Fibroblast of the conjunctiva (primary cell): ENCODE results near the gene PIP4K2A.

Experiments used
- DNase-seq: peaks from one replicate; pipeline ENCODE4 v3.0.0-alpha.2; 2010; ENCODE audit warnings: low read depth

PIP4K2A gene

DNA sequence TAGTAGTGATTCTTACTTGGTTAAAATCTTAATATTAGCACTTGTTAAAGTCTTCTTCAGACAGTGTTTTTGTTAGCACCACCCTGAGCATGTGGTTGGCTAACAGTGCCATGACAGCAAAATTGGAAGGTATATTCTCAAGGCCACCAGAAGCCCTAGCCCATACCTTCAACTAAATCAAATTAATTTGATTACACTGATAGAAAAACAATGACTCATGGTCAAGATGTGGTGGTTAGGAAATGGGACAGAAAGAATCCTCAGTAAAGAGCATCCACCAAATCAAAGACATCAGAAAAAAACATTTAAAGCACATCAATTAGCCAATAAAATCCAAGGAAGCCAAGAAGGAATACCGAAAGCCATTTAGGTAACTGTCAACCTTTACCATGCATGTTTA lies 75.5 kb downstream of the PIP4K2A start:
- no peak for DNase-seq

DNA sequence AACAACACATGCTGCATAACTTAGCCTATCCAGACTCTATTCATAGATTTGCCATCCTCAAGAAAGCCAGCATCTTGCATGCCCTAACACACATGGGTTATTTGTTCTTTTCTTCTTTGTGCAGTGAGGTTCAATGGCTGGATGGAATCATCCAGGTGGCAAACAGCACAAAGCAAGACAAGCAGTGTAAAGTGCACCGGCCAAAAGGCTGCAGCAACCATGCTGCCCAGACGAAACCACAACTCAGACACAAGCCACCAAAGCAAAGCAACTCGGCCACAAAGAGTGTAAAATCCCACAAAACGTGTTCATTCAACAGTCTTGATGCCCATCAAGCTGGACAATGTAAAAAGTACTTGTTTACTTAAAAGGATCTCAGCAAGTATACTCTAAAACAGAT lies 76.9 kb downstream of the PIP4K2A start:
- no peak for DNase-seq

DNA sequence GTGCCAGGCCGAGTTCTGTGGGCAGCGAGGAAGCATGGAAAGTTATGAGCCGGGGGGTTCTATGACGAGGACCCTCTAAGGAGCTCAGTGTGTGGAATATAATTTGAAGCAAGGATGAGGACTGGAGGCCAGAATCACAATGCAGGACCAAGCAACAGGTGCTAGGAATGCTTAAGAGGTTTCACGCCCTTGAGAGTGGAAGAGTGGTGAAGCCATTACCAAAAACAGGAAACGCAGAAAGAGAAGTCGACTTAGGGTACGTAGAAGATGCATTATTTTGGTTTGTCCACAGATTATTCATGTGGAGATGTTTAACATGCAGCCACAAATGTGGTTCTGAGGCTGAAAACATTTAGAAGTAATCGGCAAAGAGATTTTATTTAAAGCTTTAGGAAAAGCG lies 78.7 kb downstream of the PIP4K2A start:
- DNase-seq, result no peak

DNA sequence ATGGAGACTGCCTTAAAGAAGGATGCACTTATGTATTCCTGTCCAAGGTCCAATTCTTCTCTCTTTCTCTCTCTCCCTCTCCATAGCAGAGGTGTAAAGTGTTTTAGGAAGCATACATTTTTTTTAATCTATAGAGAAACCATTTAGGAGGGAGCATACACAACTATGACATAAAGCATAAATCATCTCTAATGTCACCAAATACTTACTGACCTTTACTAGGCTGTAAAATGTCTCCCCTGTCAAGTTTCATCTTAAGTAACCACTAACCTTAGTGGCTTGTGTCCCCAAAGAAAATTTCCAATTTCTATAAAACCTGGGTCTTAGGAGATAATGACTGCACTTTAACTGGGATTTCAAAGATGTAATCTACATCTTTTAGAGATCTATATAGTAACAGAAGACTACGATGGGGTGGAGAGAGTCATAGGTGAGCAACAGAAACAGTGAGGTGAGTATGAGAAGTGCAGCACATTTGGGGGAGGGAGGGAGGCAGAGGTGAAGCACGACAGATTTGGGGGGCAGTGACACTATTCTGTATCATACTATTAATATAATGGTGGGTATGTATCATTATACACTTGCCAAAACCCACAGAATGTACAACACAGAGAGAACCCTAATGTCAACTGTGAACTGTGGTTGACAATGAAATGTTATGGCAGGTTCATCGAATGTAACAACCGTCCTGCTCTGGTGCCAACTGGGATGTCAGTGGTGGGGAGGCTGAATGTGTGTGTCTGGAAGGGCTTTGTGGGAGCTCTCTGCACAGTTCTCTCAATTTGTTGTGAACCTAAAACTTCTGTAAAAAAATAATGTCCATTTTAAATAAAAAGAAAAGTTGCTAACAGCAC lies 79.5 kb downstream of the PIP4K2A start:
- DNase-seq, result no peak

DNA sequence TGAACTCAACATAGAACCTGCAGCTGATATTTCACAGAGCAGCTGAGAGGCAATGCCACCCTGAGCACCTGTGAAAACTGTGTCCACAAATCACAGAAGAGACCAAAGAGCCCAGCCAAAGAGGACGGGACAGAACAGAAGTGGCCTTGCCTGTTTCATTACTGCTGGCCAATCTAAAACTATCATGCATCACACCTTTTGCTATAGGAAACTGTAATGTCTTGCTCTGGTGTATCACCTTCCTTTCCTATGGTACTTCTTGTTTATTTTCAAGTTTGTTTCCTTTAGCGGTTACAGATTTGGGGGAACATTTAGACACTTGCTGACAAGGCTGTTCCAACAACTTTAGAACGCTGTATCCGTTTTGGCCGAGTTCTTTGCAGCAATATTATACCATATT lies 80.3 kb downstream of the PIP4K2A start:
- DNase-seq, result no peak

DNA sequence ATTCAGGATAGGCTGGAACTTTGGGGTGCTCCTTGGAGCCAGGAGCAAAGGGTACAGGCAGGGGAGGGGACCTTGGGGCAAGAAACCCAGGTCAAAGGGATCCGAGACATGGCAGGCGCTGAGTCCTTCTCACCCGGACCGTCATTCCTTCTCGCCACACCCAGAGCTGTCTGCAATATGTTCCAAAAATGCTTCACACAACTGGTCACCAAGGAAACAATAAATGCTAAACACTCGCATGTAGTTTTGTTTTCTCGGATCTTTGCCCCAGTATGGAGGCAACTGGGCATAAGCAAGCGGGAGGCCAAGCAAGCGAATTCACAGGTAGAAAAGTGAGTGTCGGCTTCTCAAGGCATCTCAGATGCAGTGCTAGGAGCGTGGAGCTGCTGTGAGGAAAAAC lies 80.8 kb downstream of the PIP4K2A start:
- DNase-seq, result no peak

DNA sequence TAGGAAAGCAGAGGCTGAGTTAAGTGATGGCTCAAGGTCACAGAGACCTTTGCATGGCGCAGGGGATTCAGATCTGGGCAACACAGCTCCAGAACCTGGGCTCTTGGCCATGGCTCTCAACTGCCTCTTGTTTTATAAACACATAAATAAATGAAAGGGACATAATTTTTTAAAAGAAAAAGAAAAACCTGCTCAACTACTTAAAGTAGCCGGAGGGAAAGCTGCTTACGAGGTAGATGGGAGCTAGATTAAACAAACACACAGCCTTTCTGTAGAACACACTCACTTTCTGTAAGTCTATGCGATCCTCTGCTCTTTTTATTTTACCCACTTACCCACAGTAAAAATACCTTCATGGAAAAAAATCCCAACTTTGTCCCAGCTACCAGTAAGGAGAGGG lies 81.3 kb downstream of the PIP4K2A start:
- DNase-seq, result no peak

DNA sequence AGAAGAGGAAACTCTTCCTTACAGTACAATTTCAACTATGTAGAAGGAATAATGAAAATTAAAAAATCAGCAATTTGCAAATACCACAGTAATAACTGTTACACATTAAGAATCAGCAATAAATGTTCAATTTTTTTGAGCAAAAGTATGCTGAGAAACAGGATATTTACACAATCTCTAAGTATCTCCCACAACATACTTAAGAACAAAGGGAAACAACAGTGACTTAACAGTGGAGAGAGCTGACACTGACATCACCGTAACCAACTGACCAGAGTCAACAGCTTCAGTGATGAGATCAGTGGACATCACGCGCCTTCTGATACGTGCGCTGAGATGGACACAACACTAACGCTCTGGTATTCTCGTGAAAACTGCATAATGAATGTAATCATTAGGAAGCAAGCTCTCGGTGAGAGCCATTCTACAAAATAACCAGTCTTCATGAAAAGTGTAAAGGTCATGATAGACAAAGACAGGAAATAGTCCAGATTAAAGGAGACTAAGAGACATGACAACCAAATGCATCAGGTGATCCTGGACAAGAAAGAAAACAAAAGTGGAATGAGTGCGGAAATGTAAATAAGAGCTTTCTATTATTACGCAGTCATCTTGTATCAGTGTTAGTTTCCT lies 82.6 kb downstream of the PIP4K2A start:
- DNase-seq, result no peak

DNA sequence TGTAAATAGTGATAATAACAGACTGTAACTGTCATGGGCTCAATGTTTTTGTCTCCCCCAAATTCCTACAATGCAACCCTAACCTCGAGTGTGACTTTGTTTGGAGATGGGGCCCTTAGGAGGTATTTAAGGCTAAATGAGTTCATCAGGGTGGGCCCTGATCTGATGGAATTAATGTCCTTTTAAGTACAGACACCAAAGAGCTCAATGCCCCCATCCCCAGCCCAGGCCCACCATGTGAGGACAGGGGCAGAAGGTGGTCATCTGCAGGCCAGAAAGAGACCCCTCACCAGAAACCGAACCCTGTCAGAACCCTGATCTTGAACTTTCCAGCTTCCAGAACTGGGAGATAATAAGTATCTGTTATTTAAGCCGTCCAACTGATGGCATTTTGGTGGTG lies 83.2 kb downstream of the PIP4K2A start:
- DNase-seq, result no peak

DNA sequence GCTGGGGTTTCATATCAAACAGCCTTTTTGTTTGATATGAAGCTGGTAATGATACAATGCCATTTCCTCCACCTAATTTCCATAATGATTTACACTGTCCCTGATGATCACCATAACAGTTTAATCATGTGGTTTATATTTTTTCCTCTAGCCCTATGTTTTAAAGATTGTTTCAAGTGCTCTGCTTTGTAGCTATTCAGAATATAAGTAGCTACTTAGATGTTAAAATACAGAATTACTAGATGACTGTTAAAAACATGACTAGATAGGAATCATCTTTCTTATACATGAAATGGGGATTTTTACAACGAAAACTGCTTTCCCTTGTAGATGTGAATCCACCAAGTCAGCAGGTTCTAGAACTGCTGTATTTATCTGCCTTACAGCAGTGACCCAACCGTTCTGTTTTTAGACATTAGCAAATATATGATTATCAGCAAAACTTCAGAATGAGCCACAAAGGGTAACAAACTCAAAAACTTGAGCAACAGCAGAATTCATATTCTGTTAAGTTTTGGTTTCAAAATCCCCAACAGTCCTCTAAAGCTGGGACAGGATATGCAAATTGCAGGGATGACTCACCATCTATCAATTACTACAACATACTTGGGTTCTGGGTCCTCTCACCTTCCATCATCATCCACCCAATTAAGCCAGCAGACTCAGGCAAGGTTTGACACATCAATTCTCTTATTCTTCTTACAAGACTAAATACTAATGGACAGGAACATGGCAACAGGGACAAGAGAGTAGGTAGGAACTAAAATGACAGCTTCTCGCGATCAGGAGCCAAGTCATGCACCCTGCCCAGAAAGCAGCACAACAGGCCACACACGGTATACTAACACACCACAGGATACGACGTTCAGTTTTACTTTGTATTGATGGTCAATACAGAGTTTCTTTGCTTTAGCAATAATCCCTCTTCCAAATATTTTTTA lies 83.9 kb downstream of the PIP4K2A start:
- no peak for DNase-seq

DNA sequence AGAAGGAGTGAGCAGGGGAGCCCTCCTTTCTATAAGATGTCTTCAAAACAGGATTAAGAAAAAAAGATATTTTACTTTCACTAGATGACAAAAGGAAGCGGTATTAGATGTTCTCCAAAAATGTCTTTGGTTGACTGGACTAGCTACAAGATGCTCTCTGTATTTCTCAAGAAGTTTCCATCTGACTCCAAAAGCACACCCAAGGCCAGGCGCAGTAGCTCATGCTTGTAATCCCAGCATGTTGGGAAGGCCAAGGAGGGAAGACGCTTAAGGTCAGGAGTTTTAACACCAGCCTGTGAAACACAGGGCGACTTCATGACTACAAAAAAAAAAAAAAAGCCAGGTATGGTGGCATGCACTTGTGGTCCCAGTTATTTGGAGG lies 84.5 kb downstream of the PIP4K2A start:
- DNase-seq, result no peak

DNA sequence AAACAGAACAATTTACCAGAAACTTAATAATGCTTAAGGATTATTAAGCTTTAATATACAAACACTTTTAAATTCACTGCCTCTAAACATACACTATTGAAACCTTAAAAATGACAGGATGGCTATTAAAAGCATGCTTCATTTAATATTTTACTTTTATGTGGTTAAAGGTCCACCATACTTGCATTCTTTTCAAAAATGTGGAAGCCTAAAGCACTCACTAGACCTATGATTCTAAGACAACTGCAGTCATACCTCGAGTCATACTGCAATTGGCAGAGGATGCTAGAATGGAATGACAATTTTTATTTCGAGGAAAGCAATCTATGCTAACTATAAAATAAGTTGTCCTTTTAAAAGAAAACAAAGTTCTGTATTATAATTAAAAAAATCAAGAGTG lies 85.3 kb downstream of the PIP4K2A start:
- no peak for DNase-seq

DNA sequence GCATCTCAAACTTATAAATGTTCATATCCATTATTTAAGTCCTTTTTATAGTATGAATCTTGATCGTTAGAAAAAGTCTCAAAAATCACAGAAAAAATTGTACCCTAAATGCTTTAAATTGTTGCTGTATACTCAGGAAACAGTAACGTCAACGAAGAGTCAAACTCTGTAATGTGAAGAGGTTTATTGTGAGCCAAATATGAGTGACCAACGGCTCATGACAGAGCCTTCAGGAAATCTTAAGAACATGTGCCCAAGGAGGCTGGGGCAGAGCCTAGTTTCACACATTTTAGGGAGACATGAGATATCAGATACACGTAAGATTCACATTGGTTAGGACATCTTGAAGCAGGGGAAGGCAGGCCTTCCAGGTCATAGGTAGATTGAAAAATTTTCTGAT lies 86.1 kb downstream of the PIP4K2A start:
- DNase-seq, result no peak

DNA sequence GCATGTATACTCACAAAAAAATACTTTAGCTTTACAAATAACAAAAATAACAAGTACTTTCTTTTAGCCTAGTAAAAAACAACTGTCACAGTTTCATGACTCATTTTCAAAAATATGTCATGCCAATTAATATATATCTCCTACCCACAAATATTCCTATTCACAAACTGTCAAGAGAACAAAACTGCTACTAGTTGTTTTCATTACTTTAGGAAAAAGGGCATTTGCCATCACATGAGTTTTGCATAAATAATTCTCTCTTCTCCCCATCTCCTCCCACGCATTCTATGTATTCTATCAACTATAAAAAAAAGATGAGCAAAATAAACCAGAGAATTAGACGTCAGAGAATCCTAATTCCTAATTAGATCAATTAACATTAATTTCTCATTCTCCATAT lies 87.6 kb downstream of the PIP4K2A start:
- no peak for DNase-seq

DNA sequence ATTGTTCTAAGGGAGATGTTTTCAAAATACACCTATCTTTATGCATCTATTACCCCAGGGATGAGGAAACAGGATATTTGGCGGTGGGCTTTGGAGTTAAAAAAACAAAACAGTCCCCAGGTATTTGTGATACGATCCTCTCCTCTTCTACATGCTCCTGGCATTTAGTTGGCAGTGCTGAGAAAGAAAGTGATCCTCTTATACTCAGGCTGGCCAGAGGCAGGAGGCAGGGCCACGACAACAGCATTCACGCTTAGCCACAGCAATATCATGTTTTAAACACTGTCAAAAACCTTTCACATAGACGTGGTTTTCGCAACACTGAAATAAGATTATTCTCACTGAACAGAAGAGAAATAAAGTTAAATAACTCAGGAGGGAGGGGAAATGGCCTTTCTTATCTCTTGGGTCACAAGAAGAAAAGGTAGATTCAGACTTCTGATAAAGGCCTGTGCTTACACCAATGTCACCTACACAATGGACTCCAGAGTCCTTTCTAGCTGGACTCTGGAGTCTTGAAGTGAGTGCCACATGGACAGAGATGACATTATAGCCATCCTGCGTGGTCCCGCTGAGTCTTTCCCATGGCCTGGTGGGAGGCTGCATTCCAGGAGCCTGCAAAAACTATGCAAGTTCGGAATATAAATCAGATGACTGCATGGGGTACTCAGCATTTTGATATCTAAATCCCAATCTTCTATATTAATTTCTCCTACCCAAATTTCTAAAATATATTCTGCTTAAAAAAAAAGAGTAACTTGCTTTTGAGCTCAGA lies 88.7 kb downstream of the PIP4K2A start:
- DNase-seq, result no peak

DNA sequence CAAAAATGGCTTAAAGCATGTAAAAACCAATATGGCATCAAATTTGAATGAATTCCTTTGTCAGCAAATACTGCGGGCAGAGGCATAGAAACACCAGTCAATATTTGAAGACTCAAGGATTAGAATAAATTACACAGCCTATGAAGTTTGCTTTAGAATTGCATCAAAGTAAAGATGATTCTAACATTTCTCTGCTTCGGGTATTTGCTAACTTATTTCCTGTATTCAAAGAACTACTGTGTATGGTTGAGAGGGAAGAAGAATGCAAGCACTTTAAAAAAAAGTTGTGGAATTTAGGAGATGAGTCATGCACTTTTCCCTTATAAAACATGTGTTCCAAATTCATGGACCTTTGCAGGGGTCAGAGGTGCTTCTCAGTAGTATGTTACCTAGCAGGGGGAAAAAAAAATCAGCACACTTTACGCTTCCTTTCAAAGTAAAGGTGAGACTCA lies 90.1 kb downstream of the PIP4K2A start:
- DNase-seq, result peak; percentile 59

DNA sequence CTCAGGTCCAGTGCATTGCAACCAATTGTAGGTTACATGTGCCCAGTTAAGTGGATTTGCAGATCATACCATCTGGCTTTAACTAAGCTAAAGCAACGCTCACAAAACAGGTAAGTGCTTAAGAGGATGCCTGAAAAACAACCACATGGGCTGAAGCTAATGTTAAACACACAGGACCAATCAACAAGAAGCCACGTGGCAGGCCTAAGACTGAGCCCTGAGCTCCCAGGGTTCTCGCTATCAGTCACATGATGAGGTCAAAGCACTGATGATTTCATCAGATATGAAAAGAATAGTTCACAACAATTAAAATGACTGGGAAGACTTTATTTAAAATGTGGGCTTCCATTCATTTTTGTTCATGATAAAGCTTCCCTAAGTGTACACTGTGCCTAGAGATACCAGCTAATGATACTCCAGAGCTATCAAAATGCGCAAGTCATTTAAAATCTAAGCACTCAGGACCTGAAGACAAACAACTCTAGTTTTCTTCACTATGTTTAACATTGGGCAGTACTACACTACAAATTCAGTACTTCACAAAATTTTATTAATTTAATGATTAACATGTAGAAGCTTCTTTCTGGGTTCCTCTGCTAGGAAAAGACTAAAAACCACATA lies 90.6 kb downstream of the PIP4K2A start:
- no peak for DNase-seq

DNA sequence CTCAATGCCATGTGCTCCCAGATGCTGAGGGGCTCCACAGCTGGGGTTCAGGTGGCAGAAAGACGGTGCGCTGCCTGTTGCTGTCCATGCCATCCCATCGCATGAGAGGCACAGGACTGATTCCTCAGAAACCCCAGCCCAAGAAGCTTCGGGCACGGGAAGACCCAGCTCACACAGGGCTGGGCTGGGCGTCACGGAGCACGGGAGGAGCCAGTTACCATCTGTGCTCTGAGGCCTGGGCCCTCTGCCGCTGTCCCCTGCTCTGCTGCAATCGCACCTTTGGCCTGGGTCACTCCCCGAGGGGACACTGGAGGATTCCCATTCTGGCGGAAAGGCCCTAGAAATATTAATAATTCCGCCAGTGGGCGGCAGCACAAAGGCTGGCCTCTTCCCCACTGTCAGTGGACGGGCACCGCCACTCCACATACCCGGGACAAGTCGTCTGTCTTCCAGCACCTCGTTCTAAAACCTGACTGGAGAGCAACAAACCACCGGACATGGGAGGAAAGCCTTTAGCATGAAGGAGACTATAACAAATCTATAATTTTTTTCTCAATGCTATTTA lies 92.1 kb downstream of the PIP4K2A start:
- no peak for DNase-seq

DNA sequence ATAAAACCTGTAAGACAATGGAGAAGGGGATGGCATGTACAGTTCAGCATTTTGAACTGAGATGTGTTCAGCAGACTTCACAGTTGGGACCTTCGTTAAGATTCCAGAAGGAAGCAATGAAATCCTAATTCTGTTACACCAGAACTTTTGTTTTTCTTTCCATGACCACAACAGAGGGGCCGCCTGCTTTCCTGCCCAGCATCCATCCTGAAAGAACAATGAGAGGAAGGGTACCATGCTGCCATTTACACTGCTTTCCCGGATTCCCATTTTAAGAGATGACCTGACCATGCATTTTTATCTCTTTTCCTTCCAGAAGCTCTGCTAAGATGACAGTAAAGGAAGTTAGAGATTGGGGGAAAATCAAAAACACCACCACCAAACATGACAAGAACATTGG lies 92.7 kb downstream of the PIP4K2A start:
- no peak for DNase-seq

DNA sequence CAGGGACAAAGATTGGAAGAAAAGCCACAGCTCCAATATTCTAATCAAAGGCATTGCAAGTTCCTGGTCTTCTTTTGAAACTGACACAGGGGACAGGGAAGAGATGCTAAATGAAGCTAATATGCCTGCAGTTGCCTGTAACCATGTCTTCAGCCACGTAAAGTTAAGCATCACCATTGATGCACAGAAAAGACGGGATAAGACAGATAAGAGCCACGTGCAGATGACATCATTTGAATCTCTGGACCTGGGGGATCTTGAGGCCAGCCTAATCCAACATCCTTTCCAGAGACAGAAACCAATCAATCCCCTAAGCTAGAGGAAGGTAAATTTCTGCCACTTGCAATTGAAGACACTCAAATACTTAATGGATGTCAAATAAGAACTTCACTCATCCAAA lies 93.4 kb downstream of the PIP4K2A start:
- no peak for DNase-seq
